Measurements from ENCODE around the gene LRRC27. TPM values are rescaled to one million over a fixed set of nuclear protein-coding genes. Genes with fewer than 3 reads are reported as not detected.

LRRC27 gene
- total RNA-seq, 2 experiments from 2014 or later, result 1.5 to 1.9 TPM

- DNase-seq, result peak; percentile 31
- no peaks in the 10 kb centered on the region for H3K27me3 Mint-ChIP-seq (ENCODE audit: low read depth)
- H3K4me1 Mint-ChIP-seq (ENCODE audit: low read depth), result no peaks in the 10 kb centered on the region
- intact Hi-C loops (cut with micrococcal nuclease), result no loop called here
- no peak overlapping the region for H3K27ac Mint-ChIP-seq
- H3K4me3 Mint-ChIP-seq, result no peak overlapping the region
- H3K9me3 Mint-ChIP-seq, result no peaks in the 10 kb centered on the region
- H3K36me3 Mint-ChIP-seq (ENCODE audit: low read depth), result no peaks in the 10 kb centered on the region
- CTCF ChIA-PET, result interaction anchor here (0.5 to 1.9 kb wide), 10 partner anchors 10 to 277 kb away, joined by 3 to 6 read pairs (median 4); no protein-coding TSS in a partner anchor
These were observed 28.9 kb downstream of the LRRC27 start for GRCh38 chr10:132360766-132361447.

GRCh38 chr10:132361581-132362101, 29.6 kb downstream of the LRRC27 start:
- no peak overlapping the region for H3K4me3 Mint-ChIP-seq
- no peaks in the 10 kb centered on the region for H3K9me3 Mint-ChIP-seq
- CTCF ChIA-PET, result interaction anchor here (0.5 to 1.7 kb wide), 7 partner anchors 9 to 138 kb away, joined by 3 to 6 read pairs (median 4); no protein-coding TSS in a partner anchor
- no peak for DNase-seq
- H3K27ac Mint-ChIP-seq, result no peak overlapping the region
- H3K27me3 Mint-ChIP-seq (ENCODE audit: low read depth), result no peaks in the 10 kb centered on the region
- no peaks in the 10 kb centered on the region for H3K36me3 Mint-ChIP-seq (ENCODE audit: low read depth)
- H3K4me1 Mint-ChIP-seq (ENCODE audit: low read depth), result no peaks in the 10 kb centered on the region
- intact Hi-C loops (cut with micrococcal nuclease), result no loop called here

- intact Hi-C loops (cut with micrococcal nuclease), result no loop called here
- DNase-seq, result no peak
These were observed 30.2 kb downstream of the LRRC27 start for GRCh38 chr10:132362151-132362611.

GRCh38 chr10:132363376-132363775, 31.4 kb downstream of the LRRC27 start:
- CTCF ChIA-PET, result no interaction called here
- no peaks in the 10 kb centered on the region for H3K9me3 Mint-ChIP-seq
- intact Hi-C loops (cut with micrococcal nuclease), result no loop called here
- DNase-seq, result no peak
- H3K4me1 Mint-ChIP-seq (ENCODE audit: low read depth), result no peaks in the 10 kb centered on the region
- no peak overlapping the region for H3K27ac Mint-ChIP-seq
- H3K27me3 Mint-ChIP-seq (ENCODE audit: low read depth), result no peaks in the 10 kb centered on the region
- no peaks in the 10 kb centered on the region for H3K36me3 Mint-ChIP-seq (ENCODE audit: low read depth)
- H3K4me3 Mint-ChIP-seq, result no peak overlapping the region

More at GRCh38 chr10:132362151-132362611, 30.2 kb downstream of the LRRC27 start:
- H3K4me3 Mint-ChIP-seq, result no peak overlapping the region
- no peaks in the 10 kb centered on the region for H3K27me3 Mint-ChIP-seq (ENCODE audit: low read depth)
- CTCF ChIA-PET, result interaction anchor here (1.1 kb wide), 1 partner anchor 9 kb away, joined by 3 read pairs; no protein-coding TSS in a partner anchor
- no peaks in the 10 kb centered on the region for H3K9me3 Mint-ChIP-seq
- H3K27ac Mint-ChIP-seq, result no peak overlapping the region
- H3K36me3 Mint-ChIP-seq (ENCODE audit: low read depth), result no peaks in the 10 kb centered on the region
- H3K4me1 Mint-ChIP-seq (ENCODE audit: low read depth), result no peaks in the 10 kb centered on the region

- CTCF ChIA-PET, result no interaction called here
- no peaks in the 10 kb centered on the region for H3K4me1 Mint-ChIP-seq (ENCODE audit: low read depth)
- no peak for DNase-seq
- intact Hi-C loops (cut with micrococcal nuclease), result no loop called here
- H3K9me3 Mint-ChIP-seq, result no peaks in the 10 kb centered on the region
- no peak overlapping the region for H3K27ac Mint-ChIP-seq
- H3K27me3 Mint-ChIP-seq (ENCODE audit: low read depth), result no peaks in the 10 kb centered on the region
- H3K36me3 Mint-ChIP-seq (ENCODE audit: low read depth), result no peaks in the 10 kb centered on the region
- H3K4me3 Mint-ChIP-seq, result no peak overlapping the region
These were observed 32.1 kb downstream of the LRRC27 start for GRCh38 chr10:132363921-132364593.

GRCh38 chr10:132364594-132364970, 32.6 kb downstream of the LRRC27 start:
- Mint-ChIP-seq H3K27me3 (ENCODE audit: low read depth) (no peaks in the 10 kb centered on the region), H3K27ac (no peak overlapping the region), H3K4me3 (no peak overlapping the region), H3K36me3 (ENCODE audit: low read depth) (no peaks in the 10 kb centered on the region), H3K9me3 (no peaks in the 10 kb centered on the region), H3K4me1 (ENCODE audit: low read depth) (no peaks in the 10 kb centered on the region)
- CTCF ChIA-PET, result no interaction called here
- intact Hi-C loops (cut with micrococcal nuclease), result no loop called here
- DNase-seq, result no peak

GRCh38 chr10:132365102-132365501, 33.1 kb downstream of the LRRC27 start:
- DNase-seq, result no peak
- no peaks in the 10 kb centered on the region for H3K36me3 Mint-ChIP-seq (ENCODE audit: low read depth)
- no peaks in the 10 kb centered on the region for H3K27me3 Mint-ChIP-seq (ENCODE audit: low read depth)
- H3K4me1 Mint-ChIP-seq (ENCODE audit: low read depth), result no peaks in the 10 kb centered on the region
- no peak overlapping the region for H3K27ac Mint-ChIP-seq
- no peaks in the 10 kb centered on the region for H3K9me3 Mint-ChIP-seq
- intact Hi-C loops (cut with micrococcal nuclease), result no loop called here
- CTCF ChIA-PET, result no interaction called here
- H3K4me3 Mint-ChIP-seq, result no peak overlapping the region

GRCh38 chr10:132366006-132366405, 34.0 kb downstream of the LRRC27 start:
- CTCF ChIA-PET, result no interaction called here
- Mint-ChIP-seq H3K27me3 (ENCODE audit: low read depth) (no peaks in the 10 kb centered on the region), H3K36me3 (ENCODE audit: low read depth) (no peaks in the 10 kb centered on the region), H3K9me3 (no peaks in the 10 kb centered on the region), H3K4me1 (ENCODE audit: low read depth) (no peaks in the 10 kb centered on the region), H3K4me3 (no peak overlapping the region), H3K27ac (no peak overlapping the region)
- no peak for DNase-seq
- intact Hi-C loops (cut with micrococcal nuclease), result no loop called here

- Mint-ChIP-seq H3K4me1 (ENCODE audit: low read depth) (no peaks in the 10 kb centered on the region), H3K27me3 (ENCODE audit: low read depth) (no peaks in the 10 kb centered on the region), H3K27ac (no peak overlapping the region), H3K4me3 (no peak overlapping the region), H3K36me3 (ENCODE audit: low read depth) (no peaks in the 10 kb centered on the region), H3K9me3 (no peaks in the 10 kb centered on the region)
- intact Hi-C loops (cut with micrococcal nuclease), result no loop called here
- CTCF ChIA-PET, result no interaction called here
- no peak for DNase-seq
These were observed 34.5 kb downstream of the LRRC27 start for GRCh38 chr10:132366499-132366898.

GRCh38 chr10:132368391-132368790, 36.4 kb downstream of the LRRC27 start:
- H3K4me1 Mint-ChIP-seq (ENCODE audit: low read depth), result peaks cover 3% of the 10 kb centered on the region
- no peak overlapping the region for H3K27ac Mint-ChIP-seq
- H3K27me3 Mint-ChIP-seq (ENCODE audit: low read depth), result no peaks in the 10 kb centered on the region
- DNase-seq, result no peak
- intact Hi-C loops (cut with micrococcal nuclease), result no loop called here
- no peaks in the 10 kb centered on the region for H3K36me3 Mint-ChIP-seq (ENCODE audit: low read depth)
- no peaks in the 10 kb centered on the region for H3K9me3 Mint-ChIP-seq
- CTCF ChIA-PET, result no interaction called here
- no peak overlapping the region for H3K4me3 Mint-ChIP-seq

- no peak overlapping the region for H3K27ac Mint-ChIP-seq
- CTCF ChIA-PET, result no interaction called here
- intact Hi-C loops (cut with micrococcal nuclease), result no loop called here
- no peaks in the 10 kb centered on the region for H3K9me3 Mint-ChIP-seq
- no peak for DNase-seq
- no peaks in the 10 kb centered on the region for H3K27me3 Mint-ChIP-seq (ENCODE audit: low read depth)
- H3K36me3 Mint-ChIP-seq (ENCODE audit: low read depth), result no peaks in the 10 kb centered on the region
- H3K4me3 Mint-ChIP-seq, result no peak overlapping the region
- H3K4me1 Mint-ChIP-seq (ENCODE audit: low read depth), result peaks cover 3% of the 10 kb centered on the region
These were observed 37.1 kb downstream of the LRRC27 start for GRCh38 chr10:132368881-132369635.

GRCh38 chr10:132369636-132370185, 37.7 kb downstream of the LRRC27 start:
- no peak overlapping the region for H3K4me3 Mint-ChIP-seq
- H3K27ac Mint-ChIP-seq, result no peak overlapping the region
- CTCF ChIA-PET, result no interaction called here
- H3K9me3 Mint-ChIP-seq, result no peaks in the 10 kb centered on the region
- DNase-seq, result no peak
- intact Hi-C loops (cut with micrococcal nuclease), result loop anchor here (5.0 kb wide), 1 partner anchor 147 kb away; no protein-coding TSS in a partner anchor
- H3K4me1 Mint-ChIP-seq (ENCODE audit: low read depth), result peaks cover 3% of the 10 kb centered on the region
- H3K36me3 Mint-ChIP-seq (ENCODE audit: low read depth), result no peaks in the 10 kb centered on the region
- no peaks in the 10 kb centered on the region for H3K27me3 Mint-ChIP-seq (ENCODE audit: low read depth)
